HUES48 (cell line): ENCODE data around the gene MOB2.

Source experiments
- H3K27ac ChIP-seq: one replicate; pipeline ENCODE4 v1.7.0; 2013; ENCODE audit warnings: low read depth, low read length, inconsistent platforms
- H3K27me3 ChIP-seq: 2 replicates; pipeline ENCODE4 v1.6.1; 2013; ENCODE audit warnings: mild to moderate bottlenecking, low read length; ENCODE audit not compliant: control insufficient read depth, insufficient read depth
- H3K36me3 ChIP-seq: 2 replicates; pipeline ENCODE4 v1.6.1; 2013; ENCODE audit warnings: low read length; ENCODE audit not compliant: control insufficient read depth, insufficient read depth
- H3K4me1 ChIP-seq: 2 replicates; pipeline ENCODE4 v1.6.1; 2013; ENCODE audit warnings: mild to moderate bottlenecking, low read length; ENCODE audit not compliant: control insufficient read depth, insufficient read depth
- H3K4me3 ChIP-seq: 2 replicates; pipeline ENCODE4 v1.5.1; 2013; ENCODE audit warnings: mild to moderate bottlenecking, low read depth, low read length
- H3K9ac ChIP-seq: 2 replicates; pipeline ENCODE4 v1.6.1; 2013; ENCODE audit warnings: mild to moderate bottlenecking, low read depth, low read length, moderate library complexity
- H3K9me3 ChIP-seq: 2 replicates; pipeline ENCODE4 v1.6.1; 2013; ENCODE audit warnings: low read length; ENCODE audit not compliant: control insufficient read depth, insufficient read depth

The MOB2 gene

GRCh38 chr11:1502168-1502953 is 15.8 kb upstream of the MOB2 start:
- H3K9me3 ChIP-seq = no peaks in the 10 kb centered on the region
- H3K27ac ChIP-seq = no peak overlapping the region

GRCh38 chr11:1501421-1502167 is 15.0 kb upstream of the MOB2 start:
- H3K27ac ChIP-seq = no peak overlapping the region
- H3K9me3 ChIP-seq = no peaks in the 10 kb centered on the region
- no peak overlapping the region for H3K9ac ChIP-seq
- H3K36me3 ChIP-seq = no peaks in the 10 kb centered on the region
- peaks cover 7% of the 10 kb centered on the region; the same call in 1 of the 2 replicates for H3K4me1 ChIP-seq
- H3K27me3 ChIP-seq = no peaks in the 10 kb centered on the region
- H3K4me3 ChIP-seq = no peak overlapping the region

More at GRCh38 chr11:1502168-1502953, 15.8 kb upstream of the MOB2 start:
- no peak overlapping the region for H3K9ac ChIP-seq
- no peak overlapping the region for H3K4me3 ChIP-seq
- H3K4me1 ChIP-seq = peaks cover 3% of the 10 kb centered on the region; the same call in 1 of the 2 replicates
- H3K27me3 ChIP-seq = no peaks in the 10 kb centered on the region
- no peaks in the 10 kb centered on the region for H3K36me3 ChIP-seq

- H3K4me3 ChIP-seq = no peak overlapping the region
- no peaks in the 10 kb centered on the region for H3K36me3 ChIP-seq
- H3K27ac ChIP-seq = no peak overlapping the region
- H3K4me1 ChIP-seq = peaks cover 7% of the 10 kb centered on the region; the same call in 1 of the 2 replicates
- no peak overlapping the region for H3K9ac ChIP-seq
- peaks cover 3% of the 10 kb centered on the region; the same call in 1 of the 2 replicates for H3K9me3 ChIP-seq
- no peaks in the 10 kb centered on the region for H3K27me3 ChIP-seq
Measured at GRCh38 chr11:1500466-1501420, 14.2 kb upstream of the MOB2 start.

DNA sequence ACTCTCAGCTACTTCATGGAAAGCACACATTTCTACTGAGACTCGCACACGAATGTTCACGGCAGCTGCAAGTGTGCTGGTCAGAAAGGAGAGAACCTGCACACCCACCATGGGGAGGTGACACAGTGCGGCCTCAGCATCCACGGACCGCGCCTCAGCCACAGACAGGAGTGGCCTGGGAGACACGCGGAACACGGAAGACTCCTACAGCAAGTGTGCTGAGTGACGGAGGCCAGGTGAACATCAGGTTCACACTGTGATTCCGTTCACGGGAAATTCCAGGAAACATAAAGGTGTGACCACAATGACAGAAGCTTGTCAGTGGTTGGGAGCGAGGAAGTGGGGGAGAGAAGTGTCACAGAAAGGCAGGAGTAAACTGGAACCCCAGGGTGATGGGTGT is 13.3 kb upstream of the MOB2 start:
- Histone ChIP-seq H3K4me3 (no peak overlapping the region), H3K27me3 (no peaks in the 10 kb centered on the region), H3K9me3 (peaks cover 3% of the 10 kb centered on the region; the same call in 1 of the 2 replicates), H3K36me3 (no peaks in the 10 kb centered on the region), H3K9ac (no peak overlapping the region), H3K4me1 (peaks cover 7% of the 10 kb centered on the region; the same call in 1 of the 2 replicates), H3K27ac (no peak overlapping the region)

GRCh38 chr11:1499261-1499890 is 12.8 kb upstream of the MOB2 start:
- Histone ChIP-seq H3K36me3 (no peaks in the 10 kb centered on the region), H3K27ac (no peak overlapping the region), H3K4me1 (peaks cover 7% of the 10 kb centered on the region; the same call in 1 of the 2 replicates), H3K9ac (no peak overlapping the region), H3K9me3 (peaks cover 3% of the 10 kb centered on the region; the same call in 1 of the 2 replicates), H3K4me3 (no peak overlapping the region), H3K27me3 (no peaks in the 10 kb centered on the region)

DNA sequence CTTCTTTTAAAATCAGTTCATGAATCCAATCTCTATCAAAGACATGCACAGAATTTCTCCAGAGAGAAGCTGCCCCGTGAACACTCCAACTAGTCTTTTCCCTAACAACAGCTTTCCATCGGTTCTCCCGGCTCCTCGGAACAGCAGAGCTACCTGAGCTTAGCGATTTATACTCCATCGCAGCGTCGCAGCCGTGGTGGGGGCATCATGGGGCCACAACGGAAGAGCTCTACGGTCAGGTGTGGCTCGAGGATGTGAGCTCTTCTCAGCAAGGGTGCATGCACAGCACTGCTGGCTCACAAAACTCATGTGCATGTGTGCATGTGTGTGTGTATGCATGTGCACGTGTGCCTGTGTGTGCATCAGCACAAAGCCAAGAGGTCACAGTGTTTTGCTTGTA is 11.7 kb upstream of the MOB2 start:
- Histone ChIP-seq H3K9ac (no peak overlapping the region), H3K9me3 (peaks cover 3% of the 10 kb centered on the region; the same call in 1 of the 2 replicates), H3K4me3 (no peak overlapping the region), H3K27me3 (no peaks in the 10 kb centered on the region), H3K4me1 (peaks cover 7% of the 10 kb centered on the region; the same call in 1 of the 2 replicates), H3K36me3 (no peaks in the 10 kb centered on the region), H3K27ac (no peak overlapping the region)

DNA sequence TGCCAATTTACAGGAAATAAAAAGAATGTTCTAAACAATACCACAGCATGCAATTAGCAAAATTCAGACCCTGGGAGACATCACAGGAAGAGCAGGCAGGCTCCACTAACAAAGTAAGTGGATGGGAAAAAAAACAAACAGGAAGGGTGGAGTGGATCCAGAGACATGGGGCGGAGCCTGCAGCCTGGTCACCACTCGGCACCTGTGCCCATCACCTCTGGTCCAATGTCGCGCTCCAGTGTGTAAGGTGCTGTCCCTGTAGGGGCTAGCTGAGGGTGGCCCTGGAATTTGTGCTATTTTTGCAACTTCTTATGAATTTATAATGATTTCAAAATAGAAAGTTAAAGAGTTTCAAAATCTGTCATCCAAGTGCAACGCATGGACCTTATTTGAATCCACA is 11.0 kb upstream of the MOB2 start:
- Histone ChIP-seq H3K9me3 (peaks cover 3% of the 10 kb centered on the region; the same call in 1 of the 2 replicates), H3K9ac (no peak overlapping the region), H3K27me3 (no peaks in the 10 kb centered on the region), H3K4me3 (no peak overlapping the region), H3K36me3 (no peaks in the 10 kb centered on the region), H3K4me1 (peaks cover 7% of the 10 kb centered on the region; the same call in 1 of the 2 replicates), H3K27ac (no peak overlapping the region)

GRCh38 chr11:1496761-1497095 is 10.1 kb upstream of the MOB2 start:
- no peak overlapping the region for H3K27ac ChIP-seq
- H3K4me3 ChIP-seq = no peak overlapping the region

GRCh38 chr11:1496091-1496760 is 9.6 kb upstream of the MOB2 start:
- Histone ChIP-seq H3K4me1 (peaks cover 7% of the 10 kb centered on the region; the same call in 1 of the 2 replicates), H3K9ac (no peak overlapping the region), H3K27ac (no peak overlapping the region), H3K9me3 (peaks cover 3% of the 10 kb centered on the region; the same call in 1 of the 2 replicates), H3K4me3 (no peak overlapping the region), H3K36me3 (no peaks in the 10 kb centered on the region), H3K27me3 (no peaks in the 10 kb centered on the region)

More at GRCh38 chr11:1496761-1497095, 10.1 kb upstream of the MOB2 start:
- H3K4me1 ChIP-seq = peaks cover 7% of the 10 kb centered on the region; the same call in 1 of the 2 replicates
- H3K9me3 ChIP-seq = peaks cover 3% of the 10 kb centered on the region; the same call in 1 of the 2 replicates
- H3K27me3 ChIP-seq = no peaks in the 10 kb centered on the region
- H3K36me3 ChIP-seq = no peaks in the 10 kb centered on the region
- H3K9ac ChIP-seq = no peak overlapping the region
